H9 (cell line): ENCODE measurements around the gene ANKRD23. TPM values are rescaled to one million over a fixed set of nuclear protein-coding genes. Genes with fewer than 3 reads are reported as not detected.

Experiments used
- DNase-seq: peaks from one replicate; pipeline ENCODE4 v3.0.0-alpha.2; 2017
- H2AFZ ChIP-seq: one replicate; pipeline ENCODE4 v1.6.1; 2013; ENCODE audit warnings: mild to moderate bottlenecking, low read length, control low read depth, moderate library complexity
- H2AK5ac ChIP-seq: 2 replicates; pipeline ENCODE4 v1.6.1; 2013; ENCODE audit warnings: low read length, control low read depth, mixed read lengths; ENCODE audit not compliant: insufficient read length
- H2BK120ac ChIP-seq: one replicate; pipeline ENCODE4 v1.6.1; 2013; ENCODE audit warnings: low read depth, mild to moderate bottlenecking, low read length, control low read depth, inconsistent platforms; ENCODE audit not compliant: poor library complexity, severe bottlenecking
- H2BK12ac ChIP-seq: 2 replicates; pipeline ENCODE4 v1.6.1; 2013; ENCODE audit warnings: low read length, control low read depth, mixed read lengths, low read depth; ENCODE audit not compliant: insufficient read length
- H2BK15ac ChIP-seq: 2 replicates; pipeline ENCODE4 v1.6.1; 2013; ENCODE audit warnings: low read depth, low read length, control low read depth
- H2BK20ac ChIP-seq: one replicate; pipeline ENCODE4 v1.6.1; 2013; ENCODE audit warnings: low read depth, mild to moderate bottlenecking, low read length, control low read depth, inconsistent platforms; ENCODE audit not compliant: poor library complexity, severe bottlenecking
- H2BK5ac ChIP-seq: 2 replicates; pipeline ENCODE4 v1.6.1; 2013; ENCODE audit warnings: low read length, control low read depth, mixed read lengths; ENCODE audit not compliant: insufficient read length
- H3K14ac ChIP-seq: 2 replicates; pipeline ENCODE4 v1.6.1; 2013; ENCODE audit warnings: low read length, control low read depth; ENCODE audit not compliant: insufficient read depth
- H3K18ac ChIP-seq: 2 replicates; pipeline ENCODE4 v1.6.1; 2013; ENCODE audit warnings: low read depth, mild to moderate bottlenecking, mixed read lengths, low read length, control low read depth; ENCODE audit not compliant: insufficient read length
- H3K23ac ChIP-seq: 2 replicates; pipeline ENCODE4 v1.6.1; 2013; ENCODE audit warnings: low read length, control low read depth, mixed read lengths, low read depth; ENCODE audit not compliant: insufficient read length
- H3K23me2 ChIP-seq: 2 replicates; pipeline ENCODE4 v1.6.1; 2013; ENCODE audit warnings: low read depth, mild to moderate bottlenecking, mixed read lengths, low read length, control low read depth; ENCODE audit not compliant: insufficient read length, poor library complexity, severe bottlenecking
- H3K27ac ChIP-seq: 2 replicates; pipeline ENCODE4 v1.5.1; 2013; ENCODE audit warnings: low read length, control low read depth, mixed read lengths, low read depth; ENCODE audit not compliant: insufficient read length
- H3K27me3 ChIP-seq: 2 replicates; pipeline ENCODE4 v1.6.1; 2013; ENCODE audit warnings: low read length, control low read depth, inconsistent platforms; ENCODE audit not compliant: insufficient read depth
- H3K4ac ChIP-seq: 2 replicates; pipeline ENCODE4 v1.6.1; 2013; ENCODE audit warnings: low read depth, mild to moderate bottlenecking, control low read depth, inconsistent platforms, low read length, moderate library complexity
- H3K4me1 ChIP-seq: 2 replicates; pipeline ENCODE4 v1.6.1; 2013; ENCODE audit warnings: low read length, control low read depth, inconsistent platforms; ENCODE audit not compliant: insufficient read depth
- H3K4me2 ChIP-seq: 2 replicates; pipeline ENCODE4 v1.6.1; 2013; ENCODE audit warnings: low read length, control low read depth, mixed read lengths; ENCODE audit not compliant: insufficient read length, insufficient read depth
- H3K56ac ChIP-seq: 2 replicates; pipeline ENCODE4 v1.6.1; 2013; ENCODE audit warnings: low read depth, mild to moderate bottlenecking, mixed read lengths, low read length, control low read depth; ENCODE audit not compliant: insufficient read length
- H3K79me1 ChIP-seq: 2 replicates; pipeline ENCODE4 v1.6.1; 2013; ENCODE audit warnings: low read depth, mild to moderate bottlenecking, moderate library complexity, low read length, control low read depth, inconsistent platforms; ENCODE audit not compliant: insufficient read depth, poor library complexity, severe bottlenecking
- H3K79me2 ChIP-seq: 2 replicates; pipeline ENCODE4 v1.6.1; 2013; ENCODE audit warnings: low read length, control low read depth, inconsistent platforms; ENCODE audit not compliant: insufficient read depth
- H3K9ac ChIP-seq: 2 replicates; pipeline ENCODE4 v1.6.1; 2013; ENCODE audit warnings: low read length, control low read depth, mixed read lengths; ENCODE audit not compliant: insufficient read length; ENCODE audit errors: extremely low read depth
- H3K9me3 ChIP-seq: one replicate; pipeline ENCODE4 v1.6.1; 2013; ENCODE audit warnings: low read depth, low read length, inconsistent platforms; ENCODE audit not compliant: control insufficient read depth
- H3T11ph ChIP-seq: one replicate; pipeline ENCODE4 v1.6.1; 2013; ENCODE audit warnings: mild to moderate bottlenecking, low read length, control low read depth, inconsistent platforms
- H4K20me1 ChIP-seq: one replicate; pipeline ENCODE4 v1.6.1; 2013; ENCODE audit not compliant: control insufficient read depth, insufficient read length, insufficient read depth
- H4K5ac ChIP-seq: 2 replicates; pipeline ENCODE4 v1.6.1; 2013; ENCODE audit warnings: low read depth, mild to moderate bottlenecking, mixed read lengths, low read length, control low read depth; ENCODE audit not compliant: insufficient read length
- H4K8ac ChIP-seq: replicated peaks from 2 replicates; pipeline ENCODE4 v1.6.1; 2013; ENCODE audit warnings: low read length, control low read depth, mixed read lengths, low read depth; ENCODE audit not compliant: insufficient read length
- H4K91ac ChIP-seq: 2 replicates; pipeline ENCODE4 v1.6.1; 2013; ENCODE audit warnings: low read depth, mild to moderate bottlenecking, moderate library complexity, mixed read lengths, low read length, control low read depth; ENCODE audit not compliant: insufficient read length
- H3K27ac Mint-ChIP-seq, 3 experiments: 2 replicates in 2 of 3; 3 replicates in 1 of 3; pipeline ENCODE4 v1.8.0; 2020 to 2021; ENCODE audit warnings: mixed read lengths in 3 of 3, mild to moderate bottlenecking in 1 of 3, moderate library complexity in 1 of 3
- H3K27me3 Mint-ChIP-seq: 2 replicates; pipeline ENCODE4 v1.8.0; 2021; ENCODE audit warnings: low read depth, mild to moderate bottlenecking, moderate library complexity, mixed read lengths
- H3K36me3 Mint-ChIP-seq, 3 experiments: 2 replicates in 2 of 3; 3 replicates in 1 of 3; pipeline ENCODE4 v1.8.0; 2020 to 2021; ENCODE audit warnings: low read depth in 3 of 3, mixed read lengths in 3 of 3; ENCODE audit not compliant: insufficient read depth in 1 of 3
- H3K4me1 Mint-ChIP-seq, 2 experiments: 2 replicates each; pipeline ENCODE4 v1.8.0; 2020; ENCODE audit warnings: mixed read lengths in 2 of 2
- H3K4me3 Mint-ChIP-seq, 2 experiments: 2 replicates in 1 of 2; 3 replicates in 1 of 2; pipeline ENCODE4 v1.8.0; 2020 to 2021; ENCODE audit warnings: mild to moderate bottlenecking in 2 of 2, mixed read lengths in 2 of 2, moderate library complexity in 1 of 2
- H3K9me3 Mint-ChIP-seq, 2 experiments: 2 replicates in 1 of 2; 3 replicates in 1 of 2; pipeline ENCODE4 v1.8.0; 2020; ENCODE audit warnings: mild to moderate bottlenecking in 2 of 2, mixed read lengths in 2 of 2, moderate library complexity in 1 of 2
- WGBS: extraction: QIAGEN DNeasy Blood & Tissue Kit; methylation state at CpG from one replicate; pipeline ENCODE4 v1.1.7; 2013; ENCODE audit warnings: missing lambda C conversion rate, low lambda C conversion rate, mixed read lengths; ENCODE audit not compliant: insufficient read length; ENCODE audit errors: extremely low coverage; 5-methylcytosine and 5-hydroxymethylcytosine counted together
- total RNA-seq: library from RNA; stranded (reverse); gene quantifications from 2 replicates; pipeline ENCODE4 v1.2.1, GENCODE V29; 2021
- TF ChIP-seq, protein P1 (sequence below): fragments of 200-600 bp; sonication (generic); conservative IDR thresholded peaks from 3 replicates; pipeline ENCODE4 v1.8.0; 2021; ENCODE audit warnings: antibody characterized with exemption, mild to moderate bottlenecking

Gene ANKRD23
- total RNA-seq, 1 experiment from 2014 or later, result 2.4 TPM

DNA sequence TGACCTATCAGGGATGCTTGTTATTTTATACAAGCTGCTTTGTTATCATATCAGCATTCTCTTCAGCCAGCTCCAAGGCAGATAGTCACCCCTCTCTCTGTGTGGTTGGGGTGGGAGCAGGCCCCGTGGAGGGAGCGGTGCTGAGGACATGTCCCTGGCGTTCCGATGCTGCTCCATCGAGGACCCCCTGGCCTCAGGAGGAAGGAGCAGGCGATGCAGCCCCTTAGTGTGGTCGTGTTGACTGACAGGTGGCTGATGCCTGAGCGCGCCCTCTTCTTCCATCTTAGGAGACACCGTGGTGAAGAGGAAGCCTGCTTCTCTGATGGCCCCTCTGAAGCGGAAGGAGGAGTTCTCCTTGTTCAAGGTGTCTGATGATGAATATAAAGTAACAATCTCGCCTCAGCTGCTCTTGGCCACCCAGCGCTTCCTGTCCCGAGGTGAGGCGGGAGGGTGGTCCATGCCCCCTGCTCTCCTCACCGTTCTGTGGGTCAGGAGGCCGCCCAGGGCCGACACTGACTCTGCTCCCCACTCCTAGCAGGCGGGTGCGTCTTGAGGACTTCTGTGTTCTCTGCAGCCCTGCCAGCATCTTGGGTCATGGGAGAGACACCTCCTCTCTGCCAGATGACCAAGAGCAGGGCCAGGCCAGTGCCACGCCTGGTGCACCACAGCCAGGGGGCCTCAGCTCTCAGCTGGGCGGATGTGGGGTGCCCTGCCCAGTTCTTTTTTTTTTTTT is 17.1 kb downstream of the ANKRD23 start:
- Histone ChIP-seq H4K91ac (no peak overlapping the region), H3K27ac (no peak overlapping the region), H3K4me2 (no peak overlapping the region), H4K8ac (no peak overlapping the region), H2BK5ac (no peak overlapping the region), H2BK15ac (no peak overlapping the region), H3K4ac (no peak overlapping the region), H3K23me2 (no peaks in the 10 kb centered on the region), H3K79me2 (peaks cover 3% of the 10 kb centered on the region; the same call in 1 of the 2 replicates), H2AK5ac (no peak overlapping the region), H4K5ac (no peak overlapping the region), H3K18ac (no peak overlapping the region), H4K20me1 (no peaks in the 10 kb centered on the region), H3K27me3 (no peaks in the 10 kb centered on the region), H3K9me3 (no peaks in the 10 kb centered on the region), H3K14ac (no peak overlapping the region), H2BK20ac (no peak overlapping the region), H3T11ph (no peak overlapping the region), H3K4me1 (no peaks in the 10 kb centered on the region), H3K56ac (no peak overlapping the region), H2BK12ac (no peak overlapping the region), H3K9ac (no peak overlapping the region), H3K79me1 (peaks cover 4% of the 10 kb centered on the region), H3K23ac (no peak overlapping the region), H2BK120ac (no peak overlapping the region), H2AFZ (no peak overlapping the region)
- Mint-ChIP-seq H3K27ac (no peak overlapping the region), H3K27me3 (no peaks in the 10 kb centered on the region), H3K4me1 (peaks cover 1 to 2% of the 10 kb centered on the region in 2 experiments), H3K9me3 (no peaks in the 10 kb centered on the region), H3K4me3 (no peak overlapping the region), H3K36me3 (peaks cover 32 to 80% (median 67%) of the 10 kb centered on the region in 3 experiments)
- TF ChIP-seq, protein P1, sequence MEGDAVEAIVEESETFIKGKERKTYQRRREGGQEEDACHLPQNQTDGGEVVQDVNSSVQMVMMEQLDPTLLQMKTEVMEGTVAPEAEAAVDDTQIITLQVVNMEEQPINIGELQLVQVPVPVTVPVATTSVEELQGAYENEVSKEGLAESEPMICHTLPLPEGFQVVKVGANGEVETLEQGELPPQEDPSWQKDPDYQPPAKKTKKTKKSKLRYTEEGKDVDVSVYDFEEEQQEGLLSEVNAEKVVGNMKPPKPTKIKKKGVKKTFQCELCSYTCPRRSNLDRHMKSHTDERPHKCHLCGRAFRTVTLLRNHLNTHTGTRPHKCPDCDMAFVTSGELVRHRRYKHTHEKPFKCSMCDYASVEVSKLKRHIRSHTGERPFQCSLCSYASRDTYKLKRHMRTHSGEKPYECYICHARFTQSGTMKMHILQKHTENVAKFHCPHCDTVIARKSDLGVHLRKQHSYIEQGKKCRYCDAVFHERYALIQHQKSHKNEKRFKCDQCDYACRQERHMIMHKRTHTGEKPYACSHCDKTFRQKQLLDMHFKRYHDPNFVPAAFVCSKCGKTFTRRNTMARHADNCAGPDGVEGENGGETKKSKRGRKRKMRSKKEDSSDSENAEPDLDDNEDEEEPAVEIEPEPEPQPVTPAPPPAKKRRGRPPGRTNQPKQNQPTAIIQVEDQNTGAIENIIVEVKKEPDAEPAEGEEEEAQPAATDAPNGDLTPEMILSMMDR, result no peak
- no CpG with 5 or more reads among the region's 22 CpGs for WGBS
- no peak for DNase-seq
